B cell (primary cell): Measurements from ENCODE around the gene LAIR2. TPM values are rescaled to one million over a fixed set of nuclear protein-coding genes. Genes with fewer than 3 reads are reported as not detected.

Experiments
- ATAC-seq: fragments of 200-7000 bp; cut with Tn5 transposase; one replicate; pipeline ENCODE4 v1.10.0; 2021; ENCODE audit warnings: low read depth, mild to moderate bottlenecking, moderate number of reproducible peaks, moderate library complexity
- CTCF ChIA-PET: fragments of 350-600 bp; sonication (Branson Sonifier 250); formaldehyde crosslinking; loops from one replicate; lab custom pipeline; 2021; ENCODE audit warnings: antibody characterized with exemption, inconsistent platforms; lab: Charles Lee
- POLR2A ChIA-PET: fragments of 350-600 bp; sonication (Branson Sonifier 250); formaldehyde crosslinking; loops from one replicate; lab custom pipeline; 2021; ENCODE audit warnings: antibody characterized with exemption; lab: Charles Lee
- DNase-seq: peaks from one replicate; pipeline ENCODE4 v3.0.0; 2013
- H2AFZ ChIP-seq: 2 replicates; pipeline ENCODE4 v1.6.1; 2012; ENCODE audit warnings: mild to moderate bottlenecking, low read depth, low read length; ENCODE audit not compliant: insufficient read depth, poor library complexity, severe bottlenecking
- H3K27ac ChIP-seq, 2 donors: 1 replicate in 1 of 2; 2 replicates in 1 of 2; pipeline ENCODE4 v1.5.1; 2012 to 2013; ENCODE audit warnings: low read length in 2 of 2, mild to moderate bottlenecking in 2 of 2, moderate library complexity in 1 of 2
- H3K27me3 ChIP-seq, 4 experiments: fragments of 200-600 bp in 1 of 4; sonication (generic) in 1 of 4; replicated peaks in 1 of 4; 1 replicate in 2 of 4; 2 replicates in 2 of 4; pipeline versions ENCODE4 v1.6.1 to v1.7.0; 2013 to 2016; ENCODE audit warnings: low read length in 3 of 4, mild to moderate bottlenecking in 2 of 4, mixed read lengths in 1 of 4, moderate library complexity in 1 of 4; ENCODE audit not compliant: insufficient read depth in 4 of 4, control insufficient read depth in 3 of 4; ENCODE audit errors: control extremely low read depth in 1 of 4
- H3K36me3 ChIP-seq, 2 experiments: replicated peaks in 1 of 2; 1 replicate in 1 of 2; 2 replicates in 1 of 2; pipeline versions ENCODE4 v1.6.1 to v1.7.1; 2013; ENCODE audit warnings: low read length in 1 of 2; ENCODE audit not compliant: insufficient read depth in 2 of 2, control insufficient read depth in 1 of 2; ENCODE audit errors: control extremely low read depth in 1 of 2, extremely low read depth in 1 of 2
- H3K4me1 ChIP-seq, 2 donors: fragments of 200-600 bp in 1 of 2; sonication (generic) in 1 of 2; 1 replicate in 1 of 2; 2 replicates in 1 of 2; pipeline versions ENCODE4 v1.5.1 to v1.6.1; 2013 to 2017; ENCODE audit warnings: low read length in 2 of 2; ENCODE audit not compliant: control insufficient read depth in 2 of 2, insufficient read depth in 2 of 2
- H3K4me2 ChIP-seq: replicated peaks from 2 replicates; pipeline ENCODE3; 2012; ENCODE audit warnings: mild to moderate bottlenecking, low read depth, low read length; ENCODE audit not compliant: poor library complexity, severe bottlenecking
- H3K4me3 ChIP-seq, 5 experiments: fragments of 200-600 bp in 1 of 5; sonication (generic) in 1 of 5; 1 replicate in 3 of 5; 2 replicates in 2 of 5; pipeline versions ENCODE4 v1.5.1 to v1.7.0; 2011 to 2016; ENCODE audit warnings: low read length in 4 of 5, mild to moderate bottlenecking in 4 of 5, low read depth in 2 of 5, control low read depth in 1 of 5, moderate library complexity in 1 of 5; ENCODE audit not compliant: insufficient read depth in 1 of 5; ENCODE audit errors: control extremely low read depth in 1 of 5, extremely low read depth in 1 of 5
- H3K79me2 ChIP-seq: fragments of 200-600 bp; sonication (generic); one replicate; pipeline ENCODE4 v1.6.0; 2016; ENCODE audit warnings: low read length; ENCODE audit not compliant: control insufficient read depth, insufficient read depth
- H3K9ac ChIP-seq: fragments of 200-600 bp; sonication (generic); 2 replicates; pipeline ENCODE4 v1.6.1; 2017; ENCODE audit warnings: mild to moderate bottlenecking, low read length, moderate library complexity
- H3K9me3 ChIP-seq, 3 donors: one replicate each; pipeline versions ENCODE4 v1.6.1 to v1.7.1; 2013; ENCODE audit warnings: low read length in 2 of 3; ENCODE audit not compliant: control insufficient read depth in 2 of 3, insufficient read depth in 1 of 3; ENCODE audit errors: control extremely low read depth in 1 of 3
- H4K20me1 ChIP-seq: 2 replicates; pipeline ENCODE4 v1.6.0; 2012; ENCODE audit warnings: mild to moderate bottlenecking, low read length; ENCODE audit not compliant: insufficient read depth, control insufficient read depth, poor library complexity, severe bottlenecking
- H3K27ac Mint-ChIP-seq: one replicate; pipeline ENCODE4 v1.8.0; 2021; ENCODE audit warnings: mixed read lengths
- H3K27me3 Mint-ChIP-seq: one replicate; pipeline ENCODE4 v1.8.0; 2021; ENCODE audit warnings: mixed read lengths
- H3K4me1 Mint-ChIP-seq: one replicate; pipeline ENCODE4 v1.8.0; 2021; ENCODE audit warnings: mixed read lengths
- H3K4me3 Mint-ChIP-seq: one replicate; pipeline ENCODE4 v1.8.0; 2021; ENCODE audit warnings: mixed read lengths
- H3K9me3 Mint-ChIP-seq: one replicate; pipeline ENCODE4 v1.8.0; 2022; ENCODE audit warnings: mixed read lengths; ENCODE audit not compliant: insufficient read depth
- EZH2 ChIP-seq: IDR thresholded peaks from 2 replicates; pipeline ENCODE4 v1.6.1; 2012; ENCODE audit warnings: borderline replicate concordance, low read depth, mild to moderate bottlenecking, moderate library complexity, low read length; ENCODE audit not compliant: insufficient read depth, poor library complexity, severe bottlenecking
- WGBS: methylation state at CpG from one replicate; pipeline ENCODE4 v1.1.5; 2013; ENCODE audit warnings: missing lambda C conversion rate; ENCODE audit not compliant: insufficient coverage; 5-methylcytosine and 5-hydroxymethylcytosine counted together
- intact Hi-C: fragments of 100-400 bp; cut with micrococcal nuclease; formaldehyde crosslinking; loops from one replicate; pipeline ENCODE4 v1.10.0; 2022
- polyA plus RNA-seq: library from polyadenylated mRNA; depleted of rRNA; stranded (reverse); fragments of >200 nt; gene quantifications from 2 replicates; pipeline ENCODE4 v1.2.3, GENCODE V29; 2012
- total RNA-seq, 2 donors: library from RNA; stranded (reverse); fragments of 120-200 nt in 1 of 2; gene quantifications; 1 replicate in 1 of 2; 2 replicates in 1 of 2; pipeline versions ENCODE4 v1.2.3 to v1.2.4, GENCODE V29; 2013 to 2022
- TF ChIP-seq, protein P1 (sequence below): fragments of 200-600 bp; IDR thresholded peaks from one replicate; pipeline ENCODE4 v1.8.0; 2022; ENCODE audit warnings: antibody characterized with exemption, mild to moderate bottlenecking

Gene LAIR2
- total and polyA plus RNA-seq, 2 donors (not counting 1 experiment from before 2014, with no cell fraction given), result not detected

DNA sequence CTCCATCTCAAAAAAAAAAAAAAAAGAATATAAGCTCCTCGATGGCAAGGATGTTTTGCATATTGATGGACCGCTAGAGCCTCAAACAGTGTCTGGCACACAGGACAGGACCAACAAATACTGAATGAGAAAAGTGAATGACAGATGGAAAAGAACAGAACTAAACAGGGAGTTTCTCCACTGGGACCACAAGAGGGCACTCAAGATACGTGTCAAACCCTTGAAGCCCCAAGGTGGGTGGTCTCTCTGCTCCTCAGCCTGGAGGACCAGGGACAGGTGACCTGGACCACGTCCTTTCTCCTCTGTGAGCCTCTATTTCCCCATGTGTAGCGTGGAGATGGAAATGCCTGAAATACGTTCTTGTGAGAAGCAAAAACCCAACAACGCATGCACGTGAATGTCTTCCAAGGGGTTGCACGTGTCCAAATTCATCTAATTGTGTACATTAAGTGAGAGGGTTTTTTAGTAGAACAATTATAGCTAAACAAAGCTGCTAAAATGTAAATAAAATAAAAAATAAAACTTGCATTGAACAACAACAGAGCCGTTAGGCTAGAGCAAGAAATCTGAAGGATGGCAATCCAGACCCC, 23.9 kb upstream of the LAIR2 start:
- peaks cover 34% of the 10 kb centered on the region for H3K27me3 Mint-ChIP-seq
- no peak overlapping the region for H2AFZ ChIP-seq
- no peak overlapping the region for H3K4me3 ChIP-seq
- ChIA-PET POLR2A (no interaction called here), CTCF (interaction anchor here (0.6 to 7.2 kb wide), 12 partner anchors 50 to 440 kb away, joined by 3 to 246 read pairs (median 3); partner anchors contain the start of gene LENG1)
- DNase-seq (peak; percentile 73), ATAC-seq (peak; percentile 69)
- H3K9me3 Mint-ChIP-seq, result no peaks in the 10 kb centered on the region
- no peak overlapping the region for H3K4me3 Mint-ChIP-seq
- H3K27me3 ChIP-seq, result peaks cover 0 to 24% (median 5%) of the 10 kb centered on the region in 4 experiments
- H3K9me3 ChIP-seq, result no peaks in the 10 kb centered on the region
- peaks cover 15 to 24% of the 10 kb centered on the region in 2 donors for H3K4me1 ChIP-seq
- 0% methylated on average over 1 of the region's 10 CpGs for WGBS
- H4K20me1 ChIP-seq, result no peaks in the 10 kb centered on the region
- TF ChIP-seq, protein P1, sequence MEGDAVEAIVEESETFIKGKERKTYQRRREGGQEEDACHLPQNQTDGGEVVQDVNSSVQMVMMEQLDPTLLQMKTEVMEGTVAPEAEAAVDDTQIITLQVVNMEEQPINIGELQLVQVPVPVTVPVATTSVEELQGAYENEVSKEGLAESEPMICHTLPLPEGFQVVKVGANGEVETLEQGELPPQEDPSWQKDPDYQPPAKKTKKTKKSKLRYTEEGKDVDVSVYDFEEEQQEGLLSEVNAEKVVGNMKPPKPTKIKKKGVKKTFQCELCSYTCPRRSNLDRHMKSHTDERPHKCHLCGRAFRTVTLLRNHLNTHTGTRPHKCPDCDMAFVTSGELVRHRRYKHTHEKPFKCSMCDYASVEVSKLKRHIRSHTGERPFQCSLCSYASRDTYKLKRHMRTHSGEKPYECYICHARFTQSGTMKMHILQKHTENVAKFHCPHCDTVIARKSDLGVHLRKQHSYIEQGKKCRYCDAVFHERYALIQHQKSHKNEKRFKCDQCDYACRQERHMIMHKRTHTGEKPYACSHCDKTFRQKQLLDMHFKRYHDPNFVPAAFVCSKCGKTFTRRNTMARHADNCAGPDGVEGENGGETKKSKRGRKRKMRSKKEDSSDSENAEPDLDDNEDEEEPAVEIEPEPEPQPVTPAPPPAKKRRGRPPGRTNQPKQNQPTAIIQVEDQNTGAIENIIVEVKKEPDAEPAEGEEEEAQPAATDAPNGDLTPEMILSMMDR, result peak; percentile 78
- no peak for TF ChIP-seq EZH2
- no peaks in the 10 kb centered on the region for H3K36me3 ChIP-seq
- intact Hi-C loops, result no loop called here
- no peaks in the 10 kb centered on the region for H3K79me2 ChIP-seq
- H3K4me1 Mint-ChIP-seq, result peaks cover 20% of the 10 kb centered on the region
- peak overlapping the region; percentile 12 for H3K27ac Mint-ChIP-seq
- no peak overlapping the region for H3K9ac ChIP-seq
- H3K4me2 ChIP-seq, result no peak overlapping the region
- no peak overlapping the region for H3K27ac ChIP-seq

DNA sequence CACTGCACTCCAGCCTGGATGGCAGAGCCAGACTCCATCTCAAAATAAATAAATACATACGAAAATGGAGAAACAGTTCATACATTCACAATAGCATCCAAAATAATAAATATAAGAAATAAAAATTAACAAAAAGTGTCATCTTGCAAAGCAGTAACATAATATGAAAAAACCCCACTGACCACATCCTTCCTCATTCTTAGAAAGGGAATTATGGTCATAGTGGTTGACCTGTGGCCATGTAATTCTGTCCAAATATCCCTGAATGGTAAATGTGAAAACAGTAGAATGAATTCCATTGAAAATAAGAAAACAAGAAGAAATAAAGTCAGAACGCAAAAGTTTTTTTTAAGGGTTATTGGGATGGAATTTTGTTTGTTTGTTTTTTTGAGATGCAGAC, 22.6 kb upstream of the LAIR2 start:
- no peak overlapping the region for H3K4me2 ChIP-seq
- WGBS, result no CpG with 5 or more reads among the region's 2 CpGs
- intact Hi-C loops, result loop anchor here (10.0 kb wide), 1 partner anchor 435 kb away; no protein-coding TSS in a partner anchor
- no peaks in the 10 kb centered on the region for H3K79me2 ChIP-seq
- H3K27ac Mint-ChIP-seq, result peak overlapping the region; percentile 29
- H2AFZ ChIP-seq, result no peak overlapping the region
- H3K4me1 Mint-ChIP-seq, result peaks cover 20% of the 10 kb centered on the region
- peaks cover 0 to 21% (median 9%) of the 10 kb centered on the region in 4 experiments for H3K27me3 ChIP-seq
- TF ChIP-seq EZH2, result no peak
- TF ChIP-seq, protein P1, result no peak
- no peak overlapping the region for H3K4me3 ChIP-seq
- H3K9ac ChIP-seq, result no peak overlapping the region
- CTCF ChIA-PET, result interaction anchor here (1.1 to 7.2 kb wide), 8 partner anchors 49 to 439 kb away, joined by 3 to 246 read pairs (median 8); no protein-coding TSS in a partner anchor
- H3K9me3 Mint-ChIP-seq, result no peaks in the 10 kb centered on the region
- no peak overlapping the region for H3K4me3 Mint-ChIP-seq
- H3K27ac ChIP-seq, result no peak overlapping the region
- peaks cover 36% of the 10 kb centered on the region for H3K27me3 Mint-ChIP-seq
- no peak for DNase-seq
- no peak for ATAC-seq
- H3K4me1 ChIP-seq, result peaks cover 15 to 24% of the 10 kb centered on the region in 2 donors
- H3K36me3 ChIP-seq, result no peaks in the 10 kb centered on the region
- no peaks in the 10 kb centered on the region for H3K9me3 ChIP-seq
- POLR2A ChIA-PET, result interaction anchor here (0.7 kb wide), 1 partner anchor 18 kb away, joined by 3 read pairs; no protein-coding TSS in a partner anchor
- no peaks in the 10 kb centered on the region for H4K20me1 ChIP-seq
